IMR-90 (cell line): ENCODE data around the gene CYSRT1. TPM values are rescaled to one million over a fixed set of nuclear protein-coding genes. Genes with fewer than 3 reads are reported as not detected.

Experiments used
- ATAC-seq: fragments of 200-7000 bp; cut with Tn5 transposase; 2 replicates; pipeline ENCODE4 v1.9.1; 2020; ENCODE audit warnings: low read depth, mild to moderate bottlenecking, moderate library complexity
- BruUV-seq: library from RNA; stranded (reverse); fragments of 400-500 nt; replicated peaks from 2 replicates; lab custom pipeline; 2021; lab: Mats Ljungman, UMichigan
- CTCF ChIA-PET: fragments of 300-600 bp; formaldehyde crosslinking; extraction: SDS; loops from one replicate; lab custom pipeline; 2021; ENCODE audit warnings: antibody characterized with exemption; lab: Yijun Ruan, JAX
- POLR2A ChIA-PET: fragments of 300-600 bp; sonication (Branson Sonifier 250); formaldehyde crosslinking; loops from one replicate; lab custom pipeline; 2022; ENCODE audit warnings: antibody characterized with exemption; ENCODE audit not compliant: unreplicated experiment; lab: Charles Lee
- DNase-seq: peaks from one replicate; pipeline ENCODE4 v3.0.0; 2013
- H2AFZ ChIP-seq: replicated peaks from 2 replicates; pipeline ENCODE3; 2013; ENCODE audit warnings: low read length, mild to moderate bottlenecking; ENCODE audit not compliant: poor library complexity
- H2AK5ac ChIP-seq: 2 replicates; pipeline ENCODE4 v1.6.1; 2013; ENCODE audit warnings: low read depth, low read length, inconsistent platforms
- H2AK9ac ChIP-seq: replicated peaks from 2 replicates; pipeline ENCODE3; 2013; ENCODE audit warnings: mild to moderate bottlenecking, low read depth, low read length, moderate library complexity; ENCODE audit not compliant: poor library complexity
- H2BK120ac ChIP-seq: 2 replicates; pipeline ENCODE4 v1.6.1; 2013; ENCODE audit warnings: low read depth, low read length, inconsistent platforms
- H2BK15ac ChIP-seq: 3 replicates; pipeline ENCODE4 v1.6.1; 2013; ENCODE audit warnings: low read depth, low read length, inconsistent platforms
- H2BK20ac ChIP-seq: 2 replicates; pipeline ENCODE4 v1.6.1; 2013; ENCODE audit warnings: low read depth, mild to moderate bottlenecking, inconsistent platforms, low read length, moderate library complexity
- H2BK5ac ChIP-seq: 2 replicates; pipeline ENCODE4 v1.6.1; 2013; ENCODE audit warnings: mild to moderate bottlenecking, low read depth, low read length, inconsistent platforms; ENCODE audit not compliant: poor library complexity, severe bottlenecking
- H3K14ac ChIP-seq: replicated peaks from 2 replicates; pipeline ENCODE4 v1.6.1; 2013; ENCODE audit warnings: low read depth, low read length, inconsistent platforms
- H3K18ac ChIP-seq: 2 replicates; pipeline ENCODE4 v1.6.1; 2013; ENCODE audit warnings: low read depth, low read length, control low read depth
- H3K23ac ChIP-seq: 2 replicates; pipeline ENCODE4 v1.6.1; 2013; ENCODE audit warnings: low read depth, low read length, inconsistent platforms
- H3K27ac ChIP-seq: 2 replicates; pipeline ENCODE4 v1.5.1; 2013; ENCODE audit warnings: mild to moderate bottlenecking, control low read depth, low read length; ENCODE audit not compliant: insufficient read depth
- H3K27me3 ChIP-seq: 2 replicates; pipeline ENCODE4 v1.6.1; 2013; ENCODE audit warnings: low read length; ENCODE audit not compliant: control insufficient read depth, insufficient read depth
- H3K36me3 ChIP-seq: 2 replicates; pipeline ENCODE4 v1.6.1; 2013; ENCODE audit warnings: low read length, mixed read lengths; ENCODE audit not compliant: control insufficient read depth, insufficient read depth
- H3K4ac ChIP-seq: 2 replicates; pipeline ENCODE4 v1.6.1; 2013; ENCODE audit warnings: low read depth, low read length, inconsistent platforms
- H3K4me1 ChIP-seq: 2 replicates; pipeline ENCODE4 v1.6.1; 2013; ENCODE audit warnings: low read length, mixed read lengths; ENCODE audit not compliant: control insufficient read depth, insufficient read depth
- H3K4me2 ChIP-seq: 2 replicates; pipeline ENCODE4 v1.6.1; 2013; ENCODE audit warnings: low read depth, mild to moderate bottlenecking, control low read depth, low read length, moderate library complexity
- H3K4me3 ChIP-seq: 2 replicates; pipeline ENCODE4 v1.5.1; 2013; ENCODE audit warnings: low read depth, mild to moderate bottlenecking, control low read depth, low read length, moderate library complexity; ENCODE audit not compliant: insufficient read depth
- H3K56ac ChIP-seq: 2 replicates; pipeline ENCODE4 v1.6.1; 2013; ENCODE audit warnings: low read length, inconsistent platforms; ENCODE audit not compliant: insufficient read depth; ENCODE audit errors: extremely low read depth
- H3K79me1 ChIP-seq, 2 experiments: 2 replicates each; pipeline ENCODE4 v1.6.1; 2013; ENCODE audit warnings: low read length in 2 of 2, inconsistent platforms in 1 of 2, low read depth in 1 of 2
- H3K9ac ChIP-seq: 2 replicates; pipeline ENCODE4 v1.6.1; 2013; ENCODE audit warnings: low read depth, low read length, control low read depth
- H3K9me1 ChIP-seq: 2 replicates; pipeline ENCODE4 v1.6.1; 2013; ENCODE audit warnings: low read length, inconsistent platforms; ENCODE audit not compliant: insufficient read depth
- H3K9me3 ChIP-seq: 2 replicates; pipeline ENCODE4 v1.6.1; 2013; ENCODE audit warnings: low read length; ENCODE audit not compliant: control insufficient read depth, insufficient read depth
- H4K20me1 ChIP-seq: 2 replicates; pipeline ENCODE4 v1.6.1; 2013; ENCODE audit warnings: low read length, inconsistent platforms; ENCODE audit not compliant: insufficient read depth
- H4K5ac ChIP-seq: 2 replicates; pipeline ENCODE4 v1.6.1; 2013; ENCODE audit warnings: mild to moderate bottlenecking, low read depth, low read length, control low read depth
- H4K8ac ChIP-seq, 2 experiments: 2 replicates each; pipeline ENCODE4 v1.6.1; 2013; ENCODE audit warnings: low read depth in 2 of 2, low read length in 2 of 2, control low read depth in 1 of 2, inconsistent platforms in 1 of 2
- H4K91ac ChIP-seq: 2 replicates; pipeline ENCODE4 v1.6.1; 2013; ENCODE audit warnings: low read depth, low read length, inconsistent platforms; ENCODE audit not compliant: insufficient read depth
- BHLHE40 ChIP-seq: fragments of 150-350 bp; IDR thresholded peaks from 2 replicates; pipeline ENCODE4 v1.6.1; 2016; ENCODE audit warnings: mild to moderate bottlenecking, low read depth, low read length
- CEBPB ChIP-seq: IDR thresholded peaks from 2 replicates; pipeline ENCODE4 v1.6.1; 2012; ENCODE audit warnings: low read depth, low read length, improper control_type of control experiment
- CHD1 ChIP-seq: IDR thresholded peaks from 2 replicates; pipeline ENCODE4 v1.6.1; 2012; ENCODE audit warnings: low read depth, low read length, improper control_type of control experiment
- CTCF ChIP-seq: conservative IDR thresholded peaks from 2 replicates; pipeline ENCODE4 v1.5.1; 2012; ENCODE audit warnings: mild to moderate bottlenecking, low read depth, low read length, improper control_type of control experiment
- FOS ChIP-seq: fragments of 150-350 bp; IDR thresholded peaks from 2 replicates; pipeline ENCODE4 v1.6.1; 2016; ENCODE audit warnings: low read depth, low read length
- MAFK ChIP-seq: IDR thresholded peaks from 2 replicates; pipeline ENCODE4 v1.6.1; 2012; ENCODE audit warnings: low read depth, low read length, improper control_type of control experiment
- MAZ ChIP-seq: IDR thresholded peaks from 2 replicates; pipeline ENCODE4 v1.6.1; 2012; ENCODE audit warnings: low read depth, mild to moderate bottlenecking, low read length, improper control_type of control experiment, moderate library complexity, borderline replicate concordance
- MXI1 ChIP-seq: IDR thresholded peaks from 2 replicates; pipeline ENCODE4 v1.6.1; 2012; ENCODE audit warnings: low read depth, mild to moderate bottlenecking, low read length, moderate library complexity, borderline replicate concordance
- NFE2L2 ChIP-seq: fragments of 150-350 bp; IDR thresholded peaks from 2 replicates; pipeline ENCODE4 v1.6.1; 2016; ENCODE audit warnings: low read depth, mild to moderate bottlenecking, low read length
- POLR2A ChIP-seq: IDR thresholded peaks from 2 replicates; pipeline ENCODE4 v1.6.1; 2012; ENCODE audit warnings: mild to moderate bottlenecking, low read depth, low read length
- RAD21 ChIP-seq: IDR thresholded peaks from 2 replicates; pipeline ENCODE4 v1.6.1; 2012; ENCODE audit warnings: low read length, improper control_type of control experiment
- RCOR1 ChIP-seq: IDR thresholded peaks from 2 replicates; pipeline ENCODE4 v1.6.1; 2012; ENCODE audit warnings: mild to moderate bottlenecking, low read length, improper control_type of control experiment; ENCODE audit not compliant: insufficient replicate concordance
- RFX5 ChIP-seq: IDR thresholded peaks from 2 replicates; pipeline ENCODE4 v1.8.0; 2012; ENCODE audit warnings: low read depth, mild to moderate bottlenecking, low read length, moderate library complexity
- SMC3 ChIP-seq: fragments of 150-350 bp; IDR thresholded peaks from 2 replicates; pipeline ENCODE4 v1.6.1; 2016; ENCODE audit warnings: low read depth, mild to moderate bottlenecking, antibody characterized with exemption, low read length, moderate library complexity
- USF2 ChIP-seq: fragments of 150-350 bp; IDR thresholded peaks from 2 replicates; pipeline ENCODE4 v1.6.1; 2017; ENCODE audit warnings: mild to moderate bottlenecking, antibody characterized with exemption, low read length, low read depth
- WGBS, 2 experiments: methylation state at CpG; one replicate each; pipeline versions ENCODE4 v1.1.5 to v1.1.7; 2013; ENCODE audit warnings: missing lambda C conversion rate in 2 of 2; ENCODE audit not compliant: insufficient read length in 1 of 2; ENCODE audit errors: extremely low coverage in 2 of 2; 5-methylcytosine and 5-hydroxymethylcytosine counted together
- dilution Hi-C: fragments of 300-500 bp; cut with HindIII; formaldehyde crosslinking; loops from one replicate; pipeline ENCODE4 v1.14.3; 2018; ENCODE audit warnings: low sequenced_read_pairs; ENCODE audit not compliant: unreplicated experiment
- in situ Hi-C: fragments of 300-500 bp; cut with MboI; formaldehyde crosslinking; loops from 3 replicates; pipeline ENCODE4 v1.14.3; 2019; ENCODE audit warnings: low sequenced_read_pairs, inconsistent platforms, mixed read lengths
- intact Hi-C: fragments of 100-400 bp; cut with micrococcal nuclease; formaldehyde crosslinking; loops from 2 replicates; pipeline ENCODE4 v1.10.0; 2022
- polyA plus RNA-seq, 3 experiments: library from polyadenylated mRNA; depleted of rRNA; stranded (reverse); fragments of >200 nt; gene quantifications; 2 replicates each; pipeline ENCODE4 v1.2.3, GENCODE V29; 2012; ENCODE audit warnings: low replicate concordance in 1 of 3
- total RNA-seq: library from RNA; depleted of rRNA; stranded (reverse); fragments of >200 nt; gene quantifications from 2 replicates; pipeline ENCODE4 v1.2.3, GENCODE V29; 2012
- TF ChIP-seq, protein P1 (sequence below): fragments of 150-350 bp; IDR thresholded peaks from 2 replicates; pipeline ENCODE4 v1.6.1; 2016; ENCODE audit warnings: low read depth, mild to moderate bottlenecking, low read length, moderate library complexity, borderline replicate concordance

Gene CYSRT1
- total and polyA plus RNA-seq, 2 of the 4 experiments (the other 2 are of a cell fraction): 0.18 to 0.84 TPM

DNA sequence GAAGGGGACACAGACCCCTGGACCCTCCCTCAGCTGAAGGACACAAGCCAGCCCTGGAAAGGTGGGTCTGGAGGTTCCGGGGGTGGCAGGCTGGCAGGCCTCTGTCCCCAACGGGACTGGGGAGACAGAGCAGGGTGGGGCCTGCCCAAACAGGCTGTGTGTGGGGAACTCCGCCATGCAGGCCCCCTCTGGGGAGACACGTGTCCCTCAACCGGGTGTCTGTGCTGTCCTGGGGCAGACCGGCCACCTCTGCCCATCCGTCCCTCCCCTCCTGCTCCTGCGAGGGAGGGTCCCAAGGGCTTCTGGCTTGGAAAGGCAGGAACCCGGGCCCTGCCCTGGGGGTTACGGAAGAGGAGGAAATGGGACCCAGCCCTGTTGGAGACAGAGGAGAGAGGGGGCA is 7.1 kb downstream of the CYSRT1 start:
- Histone ChIP-seq H3K27ac (no peak overlapping the region), H3K18ac (no peak overlapping the region), H3K4ac (no peak overlapping the region), H2AK5ac (no peak overlapping the region), H3K14ac (no peak overlapping the region), H3K9me3 (no peaks in the 10 kb centered on the region), H3K9ac (no peak overlapping the region), H2AFZ (no peak overlapping the region), H3K4me3 (no peak overlapping the region), H4K91ac (no peak overlapping the region), H3K23ac (no peak overlapping the region), H4K5ac (no peak overlapping the region), H4K20me1 (peaks cover 3% of the 10 kb centered on the region; the same call in 1 of the 2 replicates), H2AK9ac (no peak overlapping the region), H3K9me1 (no peaks in the 10 kb centered on the region), H3K56ac (no peak overlapping the region), H3K4me1 (peaks cover 4% of the 10 kb centered on the region; the same call in 1 of the 2 replicates), H2BK15ac (no peak overlapping the region), H3K36me3 (no peaks in the 10 kb centered on the region), H2BK5ac (no peak overlapping the region), H2BK20ac (no peak overlapping the region), H3K4me2 (no peak overlapping the region), H3K79me1 (peaks cover 0 to 6% of the 10 kb centered on the region in 2 experiments; a peak in 2 of 4 replicates), H3K27me3 (peaks cover 1% of the 10 kb centered on the region; the same call in 1 of the 2 replicates), H4K8ac (no peak overlapping the region), H2BK120ac (no peak overlapping the region)
- dilution Hi-C loops: no loop called here
- CTCF ChIA-PET: no interaction called here
- BruUV-seq: no TSS peak
- in situ Hi-C loops: no loop called here
- ATAC-seq (no peak), DNase-seq (no peak)
- intact Hi-C loops: no loop called here
- TF ChIP-seq SMC3 (no peak), USF2 (no peak), RCOR1 (no peak), CEBPB (no peak), RFX5 (no peak), BHLHE40 (no peak), MAZ (no peak), POLR2A (no peak), RAD21 (no peak), NFE2L2 (no peak), MAFK (no peak), CHD1 (no peak), MXI1 (no peak), CTCF (no peak), FOS (no peak)
- TF ChIP-seq, protein P1, sequence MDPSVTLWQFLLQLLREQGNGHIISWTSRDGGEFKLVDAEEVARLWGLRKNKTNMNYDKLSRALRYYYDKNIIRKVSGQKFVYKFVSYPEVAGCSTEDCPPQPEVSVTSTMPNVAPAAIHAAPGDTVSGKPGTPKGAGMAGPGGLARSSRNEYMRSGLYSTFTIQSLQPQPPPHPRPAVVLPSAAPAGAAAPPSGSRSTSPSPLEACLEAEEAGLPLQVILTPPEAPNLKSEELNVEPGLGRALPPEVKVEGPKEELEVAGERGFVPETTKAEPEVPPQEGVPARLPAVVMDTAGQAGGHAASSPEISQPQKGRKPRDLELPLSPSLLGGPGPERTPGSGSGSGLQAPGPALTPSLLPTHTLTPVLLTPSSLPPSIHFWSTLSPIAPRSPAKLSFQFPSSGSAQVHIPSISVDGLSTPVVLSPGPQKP: no peak
- POLR2A ChIA-PET: no interaction called here
- WGBS, 2 experiments: 86% methylated on average over 2 of the region's 10 CpGs; no CpG with 5 or more reads in 1 of the 2 experiments
